Right forelimb (tissue), 1 donor: ENCODE measurements around the gene PTPN12.
"Not testable (repeated sequence)": the region's sequence is repeated elsewhere in the genome, so short reads cannot be mapped to it uniquely, and the experiment has no call there.

Source experiments
- DNase-seq: peaks from one replicate; pipeline ENCODE4 v3.0.0-alpha.2; 2018

PTPN12 gene

GRCh38 chr7:77580762-77581350 lies 43.8 kb downstream of the PTPN12 start:
- DNase-seq = no peak

GRCh38 chr7:77587272-77587671 lies 50.2 kb downstream of the PTPN12 start:
- DNase-seq = no peak

GRCh38 chr7:77600952-77601351 lies 63.9 kb downstream of the PTPN12 start:
- no peak for DNase-seq

GRCh38 chr7:77606562-77606961 lies 69.5 kb downstream of the PTPN12 start:
- no peak for DNase-seq

GRCh38 chr7:77619314-77619713 lies 82.2 kb downstream of the PTPN12 start:
- DNase-seq = no peak

GRCh38 chr7:77626586-77627308 lies 89.7 kb downstream of the PTPN12 start:
- no peak for DNase-seq

GRCh38 chr7:77627309-77627676 lies 90.2 kb downstream of the PTPN12 start:
- no peak for DNase-seq

- no peak for DNase-seq
These were observed 92.7 kb downstream of the PTPN12 start for GRCh38 chr7:77629797-77630196.

GRCh38 chr7:77631820-77632219 lies 94.7 kb downstream of the PTPN12 start:
- no peak for DNase-seq

GRCh38 chr7:77644774-77645173 lies 107.7 kb downstream of the PTPN12 start:
- DNase-seq = no peak

- DNase-seq = no peak
These were observed 111.7 kb downstream of the PTPN12 start for GRCh38 chr7:77648742-77649338.

GRCh38 chr7:77649716-77650349 lies 112.7 kb downstream of the PTPN12 start:
- DNase-seq = no peak

- DNase-seq = no peak
These were observed 114.6 kb downstream of the PTPN12 start for GRCh38 chr7:77651575-77652162.

GRCh38 chr7:77652826-77653225 lies 115.7 kb downstream of the PTPN12 start:
- DNase-seq = not testable (repeated sequence)

GRCh38 chr7:77653572-77653971 lies 116.5 kb downstream of the PTPN12 start:
- DNase-seq = no peak

- DNase-seq = no peak
These were observed 118.3 kb downstream of the PTPN12 start for GRCh38 chr7:77655356-77655755.

GRCh38 chr7:77655836-77656455 lies 118.9 kb downstream of the PTPN12 start:
- DNase-seq = no peak

- no peak for DNase-seq
These were observed 120.5 kb downstream of the PTPN12 start for GRCh38 chr7:77657427-77658224.

GRCh38 chr7:77658928-77659327 lies 121.8 kb downstream of the PTPN12 start:
- DNase-seq = no peak

- no peak for DNase-seq
These were observed 124.7 kb downstream of the PTPN12 start for GRCh38 chr7:77661816-77662215.

- DNase-seq = no peak
These were observed 125.8 kb downstream of the PTPN12 start for GRCh38 chr7:77662869-77663268.

GRCh38 chr7:77664715-77665114 lies 127.6 kb downstream of the PTPN12 start:
- DNase-seq = no peak
